NCI-H1436 treated with DMSO at 0.1 percent for 48 hours (cell line): Measurements from ENCODE around the gene SH2D4B.

Experiments
- DNase-seq: peaks from one replicate; lab custom pipeline; 2025; lab: John Stamatoyannopoulos, UW

SH2D4B gene

DNA sequence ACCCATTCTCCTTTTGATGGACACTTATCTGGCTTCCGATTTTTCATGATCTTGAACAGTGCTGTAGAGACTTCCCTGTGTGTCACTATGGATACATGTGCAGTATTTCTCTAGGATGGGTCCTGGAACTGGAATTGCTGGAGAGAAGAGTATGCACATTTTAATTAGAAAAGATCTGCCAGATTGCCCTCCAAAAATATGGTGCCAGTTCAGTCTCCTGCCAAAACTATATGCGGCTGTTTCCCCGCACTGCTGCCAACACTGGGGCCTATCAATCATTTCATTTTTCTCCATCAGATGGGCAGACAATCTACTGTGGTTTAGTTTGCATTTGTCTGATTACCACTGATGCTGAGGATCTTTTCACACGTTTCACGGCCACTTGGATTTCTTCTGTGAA lies 105.0 kb downstream of the SH2D4B start:
- no peak for DNase-seq

- DNase-seq, result no peak
Measured at GRCh38 chr10:80646366-80646765, 108.7 kb downstream of the SH2D4B start.

- DNase-seq, result no peak
Measured at GRCh38 chr10:80647173-80647833, 109.6 kb downstream of the SH2D4B start.

DNA sequence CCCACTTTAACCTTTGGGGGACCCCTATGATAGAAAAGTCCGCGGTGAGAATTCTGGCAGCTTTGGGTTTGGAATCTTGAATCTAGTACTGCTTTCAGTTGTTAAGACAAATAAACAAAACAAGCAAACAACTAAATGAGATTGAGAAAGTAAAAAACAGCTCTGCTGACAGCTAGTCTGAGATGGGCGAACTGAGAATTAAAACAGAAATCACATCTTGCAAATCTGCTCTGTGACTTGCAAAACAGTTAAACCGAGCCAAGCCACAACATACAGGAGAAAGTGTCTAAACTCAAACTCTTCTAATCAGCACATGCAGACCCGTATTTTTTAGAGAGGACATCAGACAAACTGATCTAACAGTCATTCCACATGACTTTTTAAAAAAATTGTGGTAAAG lies 110.4 kb downstream of the SH2D4B start:
- DNase-seq, result no peak

- DNase-seq, result no peak
Measured at GRCh38 chr10:80649183-80649582, 111.5 kb downstream of the SH2D4B start.

- no peak for DNase-seq
Measured at GRCh38 chr10:80655898-80656297, 118.2 kb downstream of the SH2D4B start.

DNA sequence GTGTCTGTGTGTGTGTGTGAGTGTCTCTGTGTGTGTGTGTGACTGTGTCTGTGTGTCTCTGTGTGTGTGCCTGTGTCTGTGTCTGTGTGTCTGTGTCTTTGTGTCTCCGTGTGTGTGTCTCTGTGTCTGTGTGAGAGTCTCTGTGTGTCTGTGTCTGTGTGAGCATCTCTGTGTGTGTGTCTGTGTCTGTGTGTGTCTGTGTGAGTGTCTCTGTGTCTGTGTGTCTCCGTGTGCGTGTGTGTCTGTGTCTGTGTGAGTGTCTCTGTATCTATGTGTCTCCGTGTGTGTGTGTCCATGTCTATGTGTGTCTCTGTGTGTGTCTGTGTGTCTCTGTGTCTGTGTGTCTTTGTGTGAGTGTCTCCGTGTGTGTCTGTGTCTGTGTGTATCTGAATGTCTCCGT lies 120.4 kb downstream of the SH2D4B start:
- DNase-seq, result no peak

- no peak for DNase-seq
Measured at GRCh38 chr10:80659289-80659688, 121.6 kb downstream of the SH2D4B start.

GRCh38 chr10:80660266-80660665 lies 122.6 kb downstream of the SH2D4B start:
- DNase-seq, result no peak

- DNase-seq, result no peak
Measured at GRCh38 chr10:80660736-80661135, 123.0 kb downstream of the SH2D4B start.

DNA sequence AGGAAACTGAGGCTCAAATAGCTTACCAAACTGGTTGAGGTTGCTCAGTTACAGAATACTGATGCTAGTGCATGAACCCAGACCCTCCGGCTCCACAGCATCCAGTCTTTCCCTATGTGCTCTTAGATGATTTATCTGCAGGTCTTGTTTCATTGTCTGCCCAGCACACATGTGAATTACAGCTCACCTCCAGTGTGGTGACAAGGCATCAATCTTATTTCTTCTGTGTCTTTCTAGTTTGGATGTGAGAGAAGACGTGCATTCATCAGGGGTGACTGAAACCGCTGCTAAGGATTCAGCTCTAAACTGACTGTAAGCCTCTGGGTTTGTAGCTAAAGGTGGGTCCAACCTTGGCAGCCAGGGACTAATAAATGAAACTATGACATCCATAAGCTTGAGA lies 123.8 kb downstream of the SH2D4B start:
- no peak for DNase-seq

DNA sequence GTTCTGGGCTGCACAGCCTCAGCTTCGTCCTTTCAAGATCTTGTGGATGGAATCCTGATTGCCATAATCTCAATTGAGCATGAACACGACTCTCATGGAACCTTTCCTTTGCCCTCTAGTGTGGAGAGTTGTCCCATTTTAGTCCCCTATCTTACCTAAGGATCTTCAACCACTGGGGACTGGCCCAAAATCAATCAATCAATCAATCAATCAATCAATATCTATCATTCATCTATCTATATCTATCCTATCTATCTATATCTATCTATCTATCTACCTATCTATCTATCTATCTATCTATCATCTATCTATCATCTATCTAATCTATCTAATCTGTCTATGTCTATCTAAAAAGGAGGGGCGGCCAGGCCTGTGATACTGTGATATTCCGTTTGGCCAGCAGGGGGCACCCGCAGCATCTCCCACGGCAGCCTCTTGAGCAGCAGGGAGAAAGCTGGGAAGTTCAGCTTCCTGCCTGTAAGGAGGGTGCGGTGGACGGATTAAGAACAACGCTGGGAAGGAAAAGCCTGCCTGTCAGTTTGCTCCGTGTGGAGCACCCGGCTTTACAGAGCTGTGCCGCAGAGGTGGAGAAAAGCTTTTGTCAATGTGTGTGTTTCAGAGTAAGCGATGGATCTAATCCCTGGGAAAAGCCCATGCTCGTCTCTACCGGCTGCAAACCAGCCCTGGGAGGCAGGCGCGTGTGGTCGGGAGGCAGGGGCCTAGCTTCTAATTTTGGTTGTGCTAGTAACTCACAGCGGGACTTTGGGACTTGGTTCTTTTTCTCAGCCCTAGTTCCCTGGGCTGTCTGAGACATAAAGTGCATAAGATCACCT lies 124.9 kb downstream of the SH2D4B start:
- DNase-seq, result peak; percentile 37

DNA sequence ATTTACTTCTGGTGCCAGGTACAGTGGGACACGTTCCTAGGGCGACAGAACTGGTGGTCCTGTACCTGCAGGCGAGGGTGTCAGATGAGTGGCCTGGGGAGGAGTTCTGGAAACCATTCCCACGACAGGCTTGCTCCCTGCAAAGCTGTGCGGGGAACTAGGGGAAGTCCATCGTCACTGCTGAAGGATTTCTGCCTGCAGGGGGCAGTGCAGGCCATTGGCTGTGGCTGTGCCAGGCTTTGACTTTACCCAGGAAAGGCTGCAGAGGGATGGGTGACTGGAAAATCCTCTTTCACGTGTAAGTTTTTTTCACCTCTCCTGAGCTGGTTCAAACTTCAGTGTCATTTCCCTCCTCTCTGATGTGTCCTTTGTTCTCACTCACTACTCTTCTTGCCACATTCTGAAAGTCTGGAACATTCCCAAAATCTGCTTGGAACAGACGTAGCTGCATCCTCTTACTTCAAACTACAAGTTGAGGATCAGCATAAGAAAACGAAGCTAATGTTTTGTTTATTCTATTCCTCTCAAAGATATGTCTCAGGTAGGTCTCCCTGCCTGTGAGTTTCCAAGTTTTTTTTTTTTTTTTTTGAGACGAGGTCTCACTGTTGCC lies 126.5 kb downstream of the SH2D4B start:
- DNase-seq, result no peak

DNA sequence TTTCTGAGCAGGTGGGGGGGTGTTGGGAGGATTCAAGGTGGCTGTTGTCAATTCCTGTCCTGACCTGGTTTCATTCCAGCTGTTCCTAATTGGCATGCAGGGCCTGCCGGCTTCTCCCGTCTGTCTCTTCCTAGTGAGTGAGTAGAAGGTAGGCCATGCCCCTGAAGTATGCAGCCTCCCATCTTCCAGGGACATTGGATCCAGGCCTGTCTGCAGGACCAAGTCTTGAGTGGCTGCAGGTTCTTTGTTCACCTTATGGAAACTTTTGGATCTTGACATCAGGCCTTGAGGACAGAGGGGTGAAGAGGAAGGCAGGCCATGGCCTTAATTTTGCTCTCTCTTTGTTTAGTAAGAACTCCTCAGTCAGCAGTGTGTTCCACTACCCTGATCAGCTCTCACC lies 131.8 kb downstream of the SH2D4B start:
- no peak for DNase-seq

DNA sequence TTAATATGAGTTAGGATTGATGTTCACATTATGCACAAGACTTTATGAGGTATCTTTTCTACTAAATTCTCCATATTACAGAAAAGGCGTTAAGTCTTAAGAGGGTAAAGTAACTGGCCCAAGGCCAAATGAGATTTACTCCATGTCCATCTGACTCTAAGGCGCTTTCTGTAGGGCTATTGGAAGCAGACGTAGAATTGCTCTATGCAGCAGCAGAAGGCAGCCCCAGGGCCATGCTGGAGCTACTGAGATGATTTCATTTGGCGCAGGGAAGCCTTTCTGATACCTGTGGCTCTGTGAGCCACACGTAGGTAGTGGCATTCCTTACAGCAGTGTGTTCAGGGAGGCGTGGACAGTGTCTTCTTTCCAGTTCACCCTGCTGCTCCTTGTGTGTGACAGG lies 133.1 kb downstream of the SH2D4B start:
- DNase-seq, result no peak

DNA sequence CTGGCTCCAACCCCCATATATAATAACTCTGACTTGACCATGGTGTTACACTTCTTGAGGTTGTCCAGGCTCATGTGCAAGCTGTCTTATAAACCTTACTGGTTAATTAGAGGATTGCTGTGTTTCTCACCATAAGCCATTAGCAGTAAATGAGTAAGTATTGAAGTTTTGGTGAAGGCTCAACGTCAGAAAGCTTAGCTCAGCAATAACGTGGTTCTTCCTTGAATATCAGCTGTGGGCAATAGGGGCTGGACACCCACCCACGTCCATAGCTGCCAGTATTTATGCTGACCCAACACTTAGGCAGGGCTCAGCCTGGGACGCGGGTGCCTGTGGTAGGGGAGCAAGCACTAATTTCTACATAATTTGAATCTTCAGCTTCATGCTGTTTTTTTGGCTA lies 134.1 kb downstream of the SH2D4B start:
- no peak for DNase-seq

DNA sequence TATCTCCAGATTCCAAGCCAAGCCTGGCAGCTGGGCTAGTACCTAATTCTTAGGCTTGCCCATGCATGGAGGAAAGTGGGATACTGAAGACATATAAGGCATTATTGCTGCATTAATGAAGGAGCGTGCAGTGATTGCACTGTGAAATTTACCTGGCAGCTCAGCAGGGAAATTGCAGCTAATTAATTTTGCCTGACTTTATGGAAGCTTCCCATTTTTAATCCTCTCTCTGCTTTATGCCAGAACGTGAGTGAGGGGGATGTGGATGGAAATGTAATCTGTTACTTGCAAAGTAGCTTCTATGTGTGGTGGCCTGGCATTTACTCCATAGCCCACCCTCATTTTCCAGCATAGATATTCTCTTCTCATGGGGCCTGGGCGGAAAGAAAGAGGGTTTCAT lies 134.9 kb downstream of the SH2D4B start:
- no peak for DNase-seq

DNA sequence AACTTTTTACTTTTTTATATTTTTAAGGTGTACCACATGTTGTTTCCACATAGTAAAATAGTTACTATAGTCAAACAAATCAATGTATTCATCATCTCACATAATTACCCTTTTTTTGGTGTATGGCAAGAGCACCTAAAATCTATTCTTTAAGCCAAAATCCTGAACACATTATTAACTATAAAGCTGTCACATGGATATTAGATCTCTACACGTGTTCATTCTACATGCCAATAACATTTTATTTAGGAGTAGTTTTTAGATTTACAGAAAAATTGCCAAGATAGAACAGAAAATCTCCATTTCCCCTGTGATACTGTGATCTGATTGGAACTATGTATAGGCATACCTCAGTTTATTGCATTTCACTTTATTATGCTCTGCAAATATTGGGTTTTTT lies 137.1 kb downstream of the SH2D4B start:
- DNase-seq, result no peak

GRCh38 chr10:80681142-80681541 lies 143.4 kb downstream of the SH2D4B start:
- no peak for DNase-seq

- DNase-seq, result no peak
Measured at GRCh38 chr10:80684259-80684658, 146.6 kb downstream of the SH2D4B start.

GRCh38 chr10:80685355-80685754 lies 147.7 kb downstream of the SH2D4B start:
- no peak for DNase-seq

DNA sequence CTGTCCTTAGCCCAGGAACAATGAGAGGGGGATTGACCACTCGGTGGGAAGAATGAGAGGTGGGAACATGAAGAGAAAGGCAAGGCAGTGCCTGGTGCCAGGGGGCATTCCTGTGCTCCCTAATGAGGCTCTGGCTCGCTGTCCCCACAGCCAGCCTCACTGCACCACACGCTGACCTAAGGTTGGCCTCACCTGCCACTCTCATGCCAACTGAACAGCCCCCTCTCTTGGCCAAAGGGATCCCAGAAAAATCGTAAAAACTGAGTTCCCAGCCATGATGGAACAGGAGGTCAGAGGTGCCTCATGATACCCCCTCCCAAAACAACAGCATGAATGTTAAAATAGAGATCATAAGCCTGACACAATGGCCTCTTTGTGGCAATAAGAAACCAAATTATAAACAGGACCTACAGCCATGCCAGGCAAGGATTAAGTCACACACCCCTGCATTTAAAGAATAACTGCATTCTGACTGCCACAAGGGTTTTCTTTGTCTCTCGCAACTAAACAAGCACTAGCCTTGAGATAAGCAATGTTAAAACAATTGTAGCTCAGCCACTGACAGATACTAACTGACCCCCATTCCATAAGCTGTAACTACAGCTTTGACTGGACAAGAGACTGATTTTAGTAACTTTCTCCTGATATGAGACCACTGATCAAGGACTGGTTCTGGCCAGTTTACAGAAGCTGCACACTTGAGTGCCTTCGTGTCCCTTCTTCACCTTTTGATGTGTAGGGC lies 149.2 kb downstream of the SH2D4B start:
- no peak for DNase-seq

DNA sequence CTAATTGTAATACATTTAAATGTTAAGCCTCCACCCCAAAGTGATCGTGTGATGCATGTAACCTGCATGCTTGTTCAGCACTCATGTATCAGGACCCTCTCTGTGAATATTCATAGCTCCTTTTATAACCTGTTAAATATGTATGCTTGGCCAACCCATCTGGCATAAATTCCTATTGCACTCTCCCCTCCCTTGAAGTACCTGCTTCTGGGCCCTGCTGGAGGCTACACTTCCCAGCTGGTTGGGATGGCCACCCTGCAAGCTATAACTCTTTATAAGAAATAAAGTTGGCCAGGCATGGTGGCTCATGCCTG lies 149.7 kb downstream of the SH2D4B start:
- no peak for DNase-seq
